Endometrial microvascular endothelial cells (primary cell): ENCODE data around the gene ADD2. TPM values are rescaled to one million over a fixed set of nuclear protein-coding genes. Genes with fewer than 3 reads are reported as not detected.
"Not testable (repeated sequence)": the region's sequence is repeated elsewhere in the genome, so short reads cannot be mapped to it uniquely, and the experiment has no call there.

Source experiments
- in situ Hi-C: cut with HindIII; loops from 2 replicates; pipeline ENCODE4 v1.10.0; 2017; ENCODE audit warnings: low sequenced_read_pairs, low pct_unique_long_range_greater_than_20kb; ENCODE audit errors: inconsistent ontology term
- total RNA-seq: library from RNA; depleted of rRNA; stranded (reverse); fragments of >200 nt; gene quantifications from one replicate; pipeline ENCODE4 v1.2.3, GENCODE V29; 2015; ENCODE audit errors: inconsistent ontology term

ADD2 gene
- total RNA-seq, 1 donor from 2014 or later = 0.74 TPM

- in situ Hi-C loops = no loop called here
Observed at GRCh38 chr2:70757360-70757759, 10.6 kb downstream of the ADD2 start.

- in situ Hi-C loops = no loop called here
Observed at GRCh38 chr2:70756128-70756527, 11.9 kb downstream of the ADD2 start.

- in situ Hi-C loops = no loop called here
Observed at GRCh38 chr2:70753902-70754301, 14.1 kb downstream of the ADD2 start.

GRCh38 chr2:70753031-70753430, 15.0 kb downstream of the ADD2 start:
- in situ Hi-C loops = no loop called here

- in situ Hi-C loops = no loop called here
Observed at GRCh38 chr2:70752396-70752795, 15.6 kb downstream of the ADD2 start.

GRCh38 chr2:70751881-70752280, 16.1 kb downstream of the ADD2 start:
- in situ Hi-C loops = no loop called here

- in situ Hi-C loops = no loop called here
Observed at GRCh38 chr2:70750320-70750719, 17.7 kb downstream of the ADD2 start.

- in situ Hi-C loops = no loop called here
Observed at GRCh38 chr2:70748002-70748784, 19.8 kb downstream of the ADD2 start.

- in situ Hi-C loops = no loop called here
Observed at GRCh38 chr2:70747284-70747683, 20.7 kb downstream of the ADD2 start.

- in situ Hi-C loops = no loop called here
Observed at GRCh38 chr2:70746094-70746974, 21.7 kb downstream of the ADD2 start.

- in situ Hi-C loops = no loop called here
Observed at GRCh38 chr2:70745276-70745825, 22.6 kb downstream of the ADD2 start.

- in situ Hi-C loops = no loop called here
Observed at GRCh38 chr2:70744397-70744796, 23.6 kb downstream of the ADD2 start.

- in situ Hi-C loops = no loop called here
Observed at GRCh38 chr2:70743677-70744076, 24.3 kb downstream of the ADD2 start.

GRCh38 chr2:70743068-70743467, 24.9 kb downstream of the ADD2 start:
- in situ Hi-C loops = no loop called here

GRCh38 chr2:70739492-70739891, 28.5 kb downstream of the ADD2 start:
- in situ Hi-C loops = not testable (repeated sequence)

GRCh38 chr2:70738159-70738558, 29.8 kb downstream of the ADD2 start:
- in situ Hi-C loops = no loop called here

- in situ Hi-C loops = no loop called here
Observed at GRCh38 chr2:70735071-70735470, 32.9 kb downstream of the ADD2 start.

- in situ Hi-C loops = no loop called here
Observed at GRCh38 chr2:70733646-70734180, 34.3 kb downstream of the ADD2 start.

- in situ Hi-C loops = no loop called here
Observed at GRCh38 chr2:70732766-70733645, 35.0 kb downstream of the ADD2 start.
